OCI-M1 (cell line): ENCODE data around the gene RAD9B.
"Not testable (repeated sequence)": the region's sequence is repeated elsewhere in the genome, so short reads cannot be mapped to it uniquely, and the experiment has no call there.

Source experiments
- DNase-seq: peaks from one replicate; lab custom pipeline; 2025; lab: John Stamatoyannopoulos, UW

Gene RAD9B

GRCh38 chr12:110528277-110528839 is 26.2 kb downstream of the RAD9B start:
- no peak for DNase-seq

GRCh38 chr12:110530511-110530910 is 28.4 kb downstream of the RAD9B start:
- DNase-seq, result no peak

- DNase-seq, result no peak
These were observed 29.7 kb downstream of the RAD9B start for GRCh38 chr12:110531741-110532333.

GRCh38 chr12:110532644-110533043 is 30.5 kb downstream of the RAD9B start:
- DNase-seq, result no peak

GRCh38 chr12:110533607-110534006 is 31.5 kb downstream of the RAD9B start:
- DNase-seq, result no peak

- no peak for DNase-seq
These were observed 32.7 kb downstream of the RAD9B start for GRCh38 chr12:110534811-110535210.

GRCh38 chr12:110536834-110537604 is 34.9 kb downstream of the RAD9B start:
- DNase-seq, result no peak

- no peak for DNase-seq
These were observed 35.7 kb downstream of the RAD9B start for GRCh38 chr12:110537605-110538409.

GRCh38 chr12:110538869-110539622 is 36.9 kb downstream of the RAD9B start:
- no peak for DNase-seq

- no peak for DNase-seq
These were observed 37.9 kb downstream of the RAD9B start for GRCh38 chr12:110540048-110540447.

GRCh38 chr12:110543252-110543959 is 41.3 kb downstream of the RAD9B start:
- no peak for DNase-seq

GRCh38 chr12:110543965-110544364 is 41.8 kb downstream of the RAD9B start:
- no peak for DNase-seq

GRCh38 chr12:110545259-110545658 is 43.1 kb downstream of the RAD9B start:
- not testable (repeated sequence) for DNase-seq

- DNase-seq, result no peak
These were observed 43.7 kb downstream of the RAD9B start for GRCh38 chr12:110545812-110546211.

GRCh38 chr12:110546339-110546738 is 44.2 kb downstream of the RAD9B start:
- DNase-seq, result no peak

- DNase-seq, result no peak
These were observed 45.0 kb downstream of the RAD9B start for GRCh38 chr12:110547090-110547489.

- DNase-seq, result no peak
These were observed 46.5 kb downstream of the RAD9B start for GRCh38 chr12:110548678-110549077.

- no peak for DNase-seq
These were observed 47.6 kb downstream of the RAD9B start for GRCh38 chr12:110549716-110550115.

GRCh38 chr12:110550981-110551380 is 48.9 kb downstream of the RAD9B start:
- DNase-seq, result no peak
